T-helper 9 cell (primary cell): Measurements from ENCODE around the gene SLC44A3.

ENCODE experiments used
- DNase-seq: peaks from one replicate; pipeline ENCODE4 v3.0.0-alpha.2; 2020

The SLC44A3 gene

DNA sequence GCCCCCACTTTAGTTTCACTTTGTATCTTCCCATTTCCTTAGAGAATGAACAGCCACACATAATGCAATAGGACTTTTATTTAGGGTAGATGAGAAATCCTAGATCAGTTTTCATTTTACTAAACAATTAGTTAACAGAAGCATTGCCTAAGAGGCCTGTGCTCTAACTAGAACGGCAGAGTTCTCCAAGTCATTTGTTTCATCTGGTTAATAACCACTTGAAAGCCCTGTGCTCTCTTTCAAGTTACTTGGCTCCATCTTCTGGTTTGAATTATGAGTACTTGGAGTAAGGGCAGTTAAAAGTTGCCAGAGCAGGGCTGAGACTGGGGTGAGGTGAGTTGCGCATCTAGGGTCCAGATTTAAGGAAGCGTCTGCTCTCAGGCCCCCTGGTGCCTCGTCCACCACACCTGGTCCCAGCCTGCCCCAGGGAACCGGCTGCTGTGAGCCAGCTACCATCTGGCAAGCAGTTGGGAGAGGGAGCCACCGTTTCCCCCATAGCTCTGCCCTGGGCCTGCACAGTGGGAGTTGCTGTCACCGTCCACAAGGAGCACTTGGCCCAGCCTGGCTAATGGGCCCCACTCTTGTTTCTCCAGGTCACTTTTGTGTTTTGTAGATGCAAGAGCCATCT, 18.1 kb upstream of the SLC44A3 start:
- no peak for DNase-seq

GRCh38 chr1:94803106-94803505, 17.1 kb upstream of the SLC44A3 start:
- DNase-seq: no peak

- no peak for DNase-seq
These were observed 16.4 kb upstream of the SLC44A3 start for GRCh38 chr1:94803517-94804441.

- no peak for DNase-seq
These were observed 15.7 kb upstream of the SLC44A3 start for GRCh38 chr1:94804442-94804837.

GRCh38 chr1:94805912-94806311, 14.2 kb upstream of the SLC44A3 start:
- peak; percentile 24 for DNase-seq

DNA sequence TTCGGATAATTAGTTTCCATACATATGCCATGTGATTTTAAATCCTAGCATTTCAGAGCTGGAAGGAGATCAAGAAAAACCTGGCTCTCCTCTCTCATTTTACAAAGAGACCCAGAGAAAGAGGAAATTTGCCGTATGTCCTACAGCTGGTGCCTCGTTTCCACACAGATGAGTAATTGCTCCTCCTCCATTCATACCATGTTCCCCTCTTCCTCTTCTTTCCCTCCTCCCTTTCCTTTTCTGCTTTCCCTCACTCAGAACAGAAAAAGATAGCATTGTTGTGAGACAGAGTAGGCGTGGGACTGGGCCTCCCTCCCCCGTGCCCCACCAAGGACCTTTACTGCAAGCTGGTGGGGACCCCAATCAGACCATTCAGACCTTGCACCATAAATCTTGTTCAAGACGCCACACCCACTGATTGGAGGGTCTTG, 13.7 kb upstream of the SLC44A3 start:
- no peak for DNase-seq

DNA sequence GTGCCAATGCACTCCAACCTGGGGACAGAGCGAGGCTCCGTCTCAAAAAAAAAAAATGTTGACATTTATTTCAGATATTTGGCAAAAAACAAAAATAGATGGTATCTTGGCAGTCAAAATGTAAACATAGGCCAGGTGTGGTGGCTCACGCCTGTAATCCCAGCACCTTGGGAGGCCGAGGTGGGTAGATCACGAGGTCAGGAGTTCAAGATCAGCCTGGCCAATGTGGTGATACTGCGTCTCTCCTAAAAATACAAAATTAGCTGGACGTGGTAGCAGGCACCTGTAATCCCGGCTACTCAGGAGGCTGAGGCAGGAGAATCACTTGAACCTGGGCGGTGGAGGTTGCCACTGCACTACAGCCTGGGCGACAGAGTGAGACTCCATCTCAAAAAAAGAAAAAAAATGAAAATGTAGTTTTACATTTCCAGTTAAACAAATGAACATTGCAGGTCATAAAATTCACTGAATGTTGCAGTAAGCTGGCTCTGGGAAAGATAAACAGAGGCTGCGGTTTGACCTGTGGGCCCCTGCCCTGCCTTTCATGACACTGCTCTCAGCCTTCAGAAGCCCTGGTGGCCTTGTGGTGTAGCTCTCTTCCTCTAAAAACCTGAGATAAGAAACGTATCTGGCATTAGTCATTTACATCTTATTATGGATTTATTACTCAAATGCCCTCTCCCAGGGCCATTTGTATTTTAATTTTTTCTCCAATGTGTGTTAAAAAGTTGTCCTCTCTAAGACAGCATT, 12.2 kb upstream of the SLC44A3 start:
- DNase-seq: no peak

- no peak for DNase-seq
These were observed 11.5 kb upstream of the SLC44A3 start for GRCh38 chr1:94808669-94809068.

DNA sequence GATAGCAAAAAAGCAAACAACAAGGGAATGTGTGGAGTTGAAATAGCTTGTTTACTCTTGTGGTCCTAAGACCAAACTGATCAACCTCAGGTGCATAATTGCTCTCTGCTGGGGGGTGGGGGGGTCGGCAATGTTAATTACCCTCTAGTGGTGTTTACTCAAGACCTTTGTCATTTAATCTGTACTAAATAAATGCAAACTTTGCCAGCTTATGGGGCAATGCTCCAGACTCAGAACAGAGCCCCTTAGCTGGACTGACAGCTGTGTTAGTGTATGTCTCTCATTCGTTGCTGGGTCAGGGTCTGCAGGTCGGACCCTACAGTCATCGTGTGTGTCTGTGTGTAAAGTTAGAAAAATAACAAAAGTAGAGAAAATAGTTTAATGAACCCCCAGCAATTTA, 7.2 kb upstream of the SLC44A3 start:
- no peak for DNase-seq

- DNase-seq: no peak
These were observed 4.1 kb upstream of the SLC44A3 start for GRCh38 chr1:94816030-94816429.

GRCh38 chr1:94817712-94818111, 2.4 kb upstream of the SLC44A3 start:
- no peak for DNase-seq

DNA sequence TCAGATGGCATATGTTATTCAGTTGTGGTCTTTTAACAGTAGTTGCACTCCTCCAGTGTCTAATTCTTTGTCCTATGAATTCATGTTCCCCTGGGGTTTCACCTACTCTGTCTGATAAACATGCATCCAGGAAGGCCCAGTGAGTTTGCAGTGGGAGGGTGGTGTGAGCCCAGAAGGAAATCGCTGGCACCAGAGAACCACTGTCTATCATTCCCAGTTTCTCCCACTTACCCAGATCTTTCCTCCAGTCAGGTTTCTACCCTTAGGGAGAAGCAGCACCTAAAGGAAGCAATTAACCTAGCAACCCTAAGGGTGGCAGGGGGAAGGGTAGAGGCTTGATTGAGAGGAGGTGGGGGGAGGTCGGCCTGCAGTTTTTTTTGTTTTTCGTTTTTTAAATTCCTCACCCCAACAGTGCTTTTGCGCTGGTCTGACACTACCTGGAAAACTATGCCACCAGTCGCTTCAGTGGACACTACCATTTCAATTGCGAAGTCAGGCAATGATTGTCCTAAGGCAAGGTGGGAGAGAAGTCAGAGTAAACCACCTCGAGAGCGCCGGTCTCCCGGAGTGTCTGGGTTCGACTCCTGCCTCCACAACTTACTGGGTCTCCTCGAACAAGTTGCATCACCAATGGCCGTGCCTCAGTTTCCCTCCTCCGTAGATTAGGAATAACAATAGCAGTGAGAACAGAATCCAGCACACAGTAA, 766 bp upstream of the SLC44A3 start:
- DNase-seq: no peak

DNA sequence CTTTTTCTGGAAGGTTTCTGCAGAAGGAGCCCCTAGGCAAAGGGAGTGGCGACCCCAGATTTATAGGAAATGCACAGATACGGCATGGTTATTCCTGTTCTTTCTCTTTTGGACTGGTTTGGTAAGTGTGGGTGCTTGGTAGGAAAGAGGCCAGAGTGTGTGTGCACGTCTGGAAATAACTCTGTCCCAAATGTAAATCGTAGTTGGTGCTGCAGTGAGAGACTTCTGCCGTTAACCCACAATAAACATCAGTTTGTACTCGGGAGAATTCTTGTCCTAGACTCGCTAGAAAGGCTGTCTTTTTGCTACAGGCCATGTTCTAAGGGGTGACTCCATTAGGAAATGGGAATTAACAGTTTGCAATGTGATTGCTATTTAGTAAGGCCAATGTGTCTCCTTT, 779 bp downstream of the SLC44A3 start:
- DNase-seq: no peak

DNA sequence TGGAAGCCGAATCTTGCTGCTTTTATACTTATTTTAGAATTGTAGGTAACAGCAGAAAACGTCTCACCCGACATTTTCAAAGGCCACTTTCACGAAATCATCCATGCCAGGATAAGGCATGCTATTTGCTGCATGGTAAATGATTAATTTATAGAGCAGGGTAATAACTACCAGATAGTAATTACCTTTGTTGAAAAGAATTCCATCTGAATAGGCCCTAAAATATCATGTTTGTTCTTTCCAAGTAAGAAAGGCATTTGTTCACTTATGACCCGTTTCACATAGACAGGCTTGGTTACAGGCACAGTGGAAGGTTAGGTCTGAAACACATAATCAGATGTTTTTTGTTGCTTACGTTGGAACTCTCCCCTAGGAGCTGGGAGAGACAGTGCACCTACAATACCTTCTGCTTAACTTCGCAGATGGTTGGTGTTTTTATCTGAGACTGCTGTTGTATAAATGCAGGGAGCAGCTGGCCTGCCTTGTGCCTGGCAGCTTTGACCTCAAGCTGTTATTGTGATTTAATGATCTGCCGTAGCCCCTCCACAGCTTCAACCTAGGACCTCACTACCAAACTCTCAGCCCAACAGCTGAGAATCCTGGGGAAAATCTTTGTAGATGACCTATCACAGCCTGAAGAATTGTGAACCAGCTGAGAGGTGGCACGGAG, 1.6 kb downstream of the SLC44A3 start:
- no peak for DNase-seq

DNA sequence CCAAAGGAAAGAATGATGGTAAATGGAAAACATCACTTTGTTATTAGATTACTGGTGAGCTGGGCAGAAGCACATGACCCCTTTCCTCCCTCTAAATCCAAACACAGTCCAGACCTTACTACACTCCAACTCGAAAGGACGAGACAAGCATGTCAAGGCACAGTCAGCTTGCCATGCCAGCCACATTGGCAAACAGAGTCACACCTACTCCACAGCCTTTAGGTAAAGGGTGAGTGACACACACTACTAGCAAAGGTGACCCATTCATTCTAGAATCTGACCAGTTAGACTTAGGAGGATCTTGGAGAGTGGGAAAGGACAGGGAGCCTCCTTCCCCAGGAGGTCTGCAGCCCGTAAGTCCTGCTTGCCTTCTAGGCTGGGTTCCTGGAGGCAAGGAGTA, 3.0 kb downstream of the SLC44A3 start:
- no peak for DNase-seq

DNA sequence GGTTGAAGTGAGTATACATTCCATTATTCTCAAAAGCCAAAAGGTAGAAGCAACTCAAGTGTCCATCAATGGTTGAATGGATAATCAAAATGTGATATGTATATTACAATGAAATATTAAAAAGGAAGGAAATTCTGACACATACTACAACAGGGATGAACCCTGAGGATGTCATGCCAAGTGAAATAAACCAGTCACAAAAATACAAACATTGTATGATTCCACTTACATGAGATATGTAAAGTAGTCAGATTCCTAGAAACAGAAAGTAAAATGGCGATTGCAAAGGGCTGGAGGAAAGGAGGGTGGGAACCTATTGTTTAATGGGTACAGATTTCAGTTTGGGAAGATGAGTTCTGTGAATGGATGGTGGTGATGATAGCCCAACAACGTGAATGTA, 5.8 kb downstream of the SLC44A3 start:
- DNase-seq: no peak

GRCh38 chr1:94827434-94827833, 7.3 kb downstream of the SLC44A3 start:
- no peak for DNase-seq

DNA sequence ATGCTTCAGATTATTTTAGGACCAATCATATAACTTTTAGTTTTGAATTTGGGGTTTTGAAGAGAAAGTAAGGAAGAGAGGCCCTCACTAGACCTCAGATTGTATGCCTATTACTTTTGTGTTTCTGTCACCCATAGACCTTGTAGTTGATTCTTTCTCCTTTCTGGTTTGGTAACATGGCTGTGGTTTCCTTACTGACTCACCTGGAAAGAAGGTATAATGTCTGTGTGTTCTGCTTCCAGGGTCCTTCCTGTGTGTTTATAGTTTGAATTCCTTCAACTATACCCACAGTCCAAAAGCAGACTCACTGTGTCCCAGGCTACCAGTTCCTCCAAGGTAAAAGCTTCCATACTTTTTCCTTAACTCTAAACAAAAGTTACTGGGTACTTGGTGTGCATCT, 8.1 kb downstream of the SLC44A3 start:
- no peak for DNase-seq

- no peak for DNase-seq
These were observed 11.5 kb downstream of the SLC44A3 start for GRCh38 chr1:94831641-94832040.

DNA sequence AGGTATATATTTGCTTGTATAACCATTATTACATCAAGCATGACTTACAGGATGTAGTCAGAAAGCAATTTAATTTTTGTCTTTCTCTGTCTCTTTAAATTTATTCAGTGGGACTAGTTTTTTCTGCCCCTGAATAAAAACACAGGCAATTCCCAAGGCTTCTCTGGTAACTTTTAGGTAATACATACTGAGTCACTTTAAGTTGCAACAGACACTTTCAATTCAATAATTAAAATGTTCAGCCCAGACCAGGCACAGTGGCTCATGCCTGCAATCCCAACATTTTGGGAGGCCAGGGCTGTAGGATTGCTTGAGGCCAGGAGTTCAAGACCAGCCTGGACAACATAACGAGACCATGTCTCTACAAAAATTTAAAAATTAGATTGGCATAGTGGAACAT, 12.3 kb downstream of the SLC44A3 start:
- DNase-seq: no peak

DNA sequence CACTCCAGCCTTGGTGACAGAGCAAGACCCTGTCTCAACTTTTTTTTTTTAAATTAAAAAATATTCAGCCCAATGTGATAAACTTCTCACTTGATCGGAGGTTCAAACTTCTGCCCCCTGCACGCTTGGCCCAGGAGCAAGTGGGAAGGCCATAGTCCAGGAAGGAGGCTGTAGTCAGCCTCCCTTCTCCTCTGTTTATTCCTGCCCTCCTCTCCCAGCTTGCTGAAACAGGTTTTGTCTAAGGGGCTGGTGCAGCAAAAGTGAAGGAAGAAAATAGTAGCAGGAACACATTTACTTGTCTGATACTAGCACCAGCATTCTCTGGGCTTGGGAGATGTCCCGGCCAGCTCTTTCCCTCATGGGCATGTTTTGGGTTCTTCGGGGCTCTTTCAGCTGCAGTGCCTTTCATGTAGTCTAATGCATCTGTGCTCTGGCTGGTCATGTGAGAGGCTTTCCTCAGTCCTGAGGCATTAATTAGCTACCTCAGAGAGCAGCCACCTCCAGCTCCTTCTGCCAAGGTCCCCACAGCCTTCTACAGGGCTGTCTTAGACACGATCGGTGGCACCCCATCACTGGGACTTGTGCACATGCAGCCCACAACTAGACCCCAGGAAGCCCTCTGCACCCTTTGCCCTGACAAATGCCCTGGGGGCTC, 12.9 kb downstream of the SLC44A3 start:
- DNase-seq: no peak

GRCh38 chr1:94836891-94837290, 16.7 kb downstream of the SLC44A3 start:
- DNase-seq: no peak
